HT-29 (cell line): ENCODE measurements around the gene ILRUN. TPM values are rescaled to one million over a fixed set of nuclear protein-coding genes. Genes with fewer than 3 reads are reported as not detected.
"Not testable (repeated sequence)": the region's sequence is repeated elsewhere in the genome, so short reads cannot be mapped to it uniquely, and the experiment has no call there.

Experiments used
- DNase-seq: peaks from one replicate; pipeline ENCODE4 v3.0.0-alpha.2; 2015; ENCODE audit warnings: low spot score
- total RNA-seq: library from RNA; depleted of rRNA; stranded (reverse); fragments of >200 nt; shearing (Covaris generic); gene quantifications from 2 replicates; pipeline ENCODE4 v1.2.3, GENCODE V29; 2014; rRNA removed

ILRUN gene
- 47.7 and 50.7 TPM in 2 replicates for total RNA-seq

- DNase-seq = peak; percentile 96
Observed at GRCh38 chr6:34696739-34697543, at the start of gene ILRUN. Gene ILRUN (minus strand): TSS chr6:34696767. CDS start chr6:34696603, 164 bp downstream.

DNA sequence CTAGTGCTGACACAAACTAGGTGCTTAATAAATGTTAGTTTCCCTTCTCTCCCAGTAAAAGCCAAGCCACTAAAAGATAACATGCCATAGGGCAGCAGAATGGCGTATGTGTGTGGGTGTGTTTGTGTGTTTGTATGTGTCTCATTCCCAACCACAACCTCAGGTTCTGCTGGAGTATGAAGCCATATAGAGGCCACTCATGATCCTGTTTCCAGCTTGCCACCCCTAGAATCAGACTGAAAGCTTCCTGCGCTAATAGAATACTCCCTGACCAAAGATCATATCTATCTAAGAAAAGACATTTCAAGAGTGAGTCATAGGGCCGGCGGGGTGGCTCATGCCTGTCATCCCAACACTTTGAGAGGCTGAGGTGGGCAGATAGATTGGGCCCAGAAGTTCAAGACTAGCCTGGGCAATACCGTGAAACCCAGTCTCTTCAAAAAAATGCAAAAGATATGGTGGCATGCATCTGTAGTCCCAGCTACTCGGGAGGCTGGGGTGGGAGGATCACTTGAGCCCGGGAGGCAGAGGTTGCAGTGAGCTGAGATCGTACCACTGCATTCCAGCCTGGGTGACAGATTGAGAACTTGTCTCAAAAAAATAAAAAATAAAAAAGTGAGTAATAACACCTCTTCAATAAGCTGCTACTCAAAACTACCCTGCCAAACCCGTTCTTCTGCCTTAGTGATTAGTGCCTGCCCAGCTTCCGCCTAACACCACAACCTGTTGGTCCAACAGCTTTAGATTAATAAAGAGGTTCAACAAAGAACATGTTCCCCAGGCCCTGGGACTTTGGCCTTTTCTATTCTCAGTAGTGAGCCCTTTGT, 48.9 kb upstream of the ILRUN start:
- DNase-seq = peak; percentile 98

DNA sequence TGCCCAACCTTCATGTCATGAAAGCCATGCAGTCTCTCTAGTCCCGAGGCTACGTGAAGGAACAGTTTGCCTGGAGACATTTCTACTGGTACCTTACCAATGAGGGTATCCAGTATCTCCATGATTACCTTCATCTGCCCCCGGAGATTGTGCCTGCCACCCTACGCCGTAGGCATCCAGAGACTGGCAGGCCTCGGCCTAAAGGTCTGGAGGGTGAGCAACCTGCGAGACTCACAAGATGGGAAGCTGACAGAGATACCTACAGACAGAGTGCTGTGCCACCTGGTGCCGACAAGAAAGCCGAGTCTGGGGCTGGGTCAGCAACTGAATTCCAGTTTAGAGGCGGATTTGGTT, 47.7 kb upstream of the ILRUN start:
- not testable (repeated sequence) for DNase-seq

DNA sequence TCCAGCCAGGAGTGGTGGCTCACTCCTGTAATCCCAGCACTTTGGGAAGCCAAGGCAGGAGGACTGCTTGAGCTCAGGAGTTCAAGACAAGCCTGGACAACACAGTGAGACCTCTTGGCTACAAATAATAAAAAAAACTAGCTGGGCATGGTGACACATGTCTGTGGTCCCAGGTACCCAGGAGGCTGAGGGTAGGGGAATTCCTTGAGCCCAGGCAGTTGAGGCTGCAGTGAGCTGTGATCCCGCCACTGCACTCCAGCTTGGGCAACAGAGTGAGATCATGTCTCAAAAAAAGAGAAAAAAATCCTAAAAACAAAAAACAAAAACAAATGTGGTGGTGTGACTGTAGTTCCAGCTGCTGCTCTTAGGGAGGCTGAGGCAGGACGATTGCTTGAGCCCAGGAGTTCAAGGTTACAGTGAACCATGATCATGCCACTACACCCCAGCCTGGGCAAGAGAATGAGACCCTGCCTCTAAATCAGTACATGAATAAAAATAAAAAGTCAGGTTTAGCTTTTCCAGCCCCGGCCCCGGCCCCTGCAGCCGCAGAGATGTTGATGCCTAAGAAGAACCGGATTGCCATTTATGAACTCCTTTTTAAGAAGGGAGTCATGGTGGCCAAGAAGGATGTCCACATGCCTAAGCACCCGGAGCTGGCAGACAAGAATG, 47.2 kb upstream of the ILRUN start:
- no peak for DNase-seq

- no peak for DNase-seq
Observed at GRCh38 chr6:34742094-34742493, 45.5 kb upstream of the ILRUN start.

- DNase-seq = no peak
Observed at GRCh38 chr6:34736823-34737222, 40.3 kb upstream of the ILRUN start.

DNA sequence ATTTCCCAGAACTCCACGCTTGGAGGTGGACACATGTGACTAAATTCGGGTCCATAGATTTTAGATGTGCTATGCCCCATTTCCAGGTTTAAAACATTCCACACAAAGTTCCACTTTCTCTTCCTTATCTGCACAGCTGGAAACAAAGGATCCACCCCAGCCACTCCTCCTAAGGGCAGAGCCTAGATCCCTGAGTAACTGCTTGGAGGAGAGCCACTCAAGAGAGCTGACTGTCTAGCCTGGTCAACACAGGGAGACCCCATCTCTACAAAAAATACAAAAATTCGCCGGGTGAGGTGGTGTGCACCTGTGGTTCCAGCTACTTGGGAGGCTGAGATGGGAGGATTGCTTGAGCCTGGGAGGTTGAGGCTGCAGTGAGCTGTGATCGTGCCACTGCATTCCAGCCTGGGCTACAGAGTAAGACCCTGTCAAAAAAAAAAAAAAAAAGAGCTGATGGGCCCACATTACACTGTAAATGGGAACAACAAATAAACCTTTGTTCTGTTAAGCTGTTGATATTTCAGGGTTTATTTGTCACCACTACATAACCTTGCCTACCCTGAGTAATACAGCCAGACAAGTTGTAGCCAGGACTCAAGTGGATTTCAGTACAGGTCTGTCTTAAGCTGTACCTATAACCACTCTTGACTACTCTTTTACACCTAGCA, 35.0 kb upstream of the ILRUN start:
- no peak for DNase-seq

GRCh38 chr6:34729631-34730470, 33.3 kb upstream of the ILRUN start:
- no peak for DNase-seq

DNA sequence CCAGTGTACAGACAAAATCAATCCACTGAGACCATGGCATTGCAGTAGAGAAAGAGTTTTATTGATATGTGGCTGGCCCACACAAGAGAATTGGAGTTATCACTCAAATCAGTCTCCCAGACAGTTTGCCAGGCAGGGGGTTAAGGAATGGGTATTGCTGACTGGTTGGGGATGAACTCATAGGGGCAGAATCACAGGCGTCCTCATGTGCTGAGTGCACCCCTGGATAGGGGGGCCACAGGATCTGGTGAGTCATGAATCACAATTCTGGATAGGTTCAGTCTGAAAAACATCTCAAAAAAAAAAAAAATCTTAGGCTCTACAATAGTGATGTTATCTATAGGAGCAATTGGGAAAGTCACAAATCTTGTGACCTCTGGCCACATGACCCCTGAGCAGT, 29.5 kb upstream of the ILRUN start:
- DNase-seq = no peak

DNA sequence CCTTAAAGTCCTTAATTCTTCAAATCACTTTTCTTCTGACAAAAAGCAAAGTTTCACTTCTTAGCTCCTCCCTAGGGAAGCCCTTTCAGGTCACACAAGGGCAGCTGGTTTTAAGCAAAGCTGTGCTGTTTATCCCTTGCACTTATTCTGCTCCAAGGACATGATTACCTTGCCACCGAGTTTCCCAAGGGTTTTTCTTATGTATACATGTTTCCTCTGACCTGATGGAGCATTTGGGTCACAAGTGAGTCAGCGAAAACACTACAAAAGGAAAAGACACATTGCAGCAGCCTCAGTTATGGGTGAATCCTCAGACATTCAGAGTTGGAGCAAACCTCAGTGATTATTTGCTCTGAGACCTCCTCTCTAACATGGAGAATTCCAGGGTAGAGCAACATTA, 26.6 kb upstream of the ILRUN start:
- no peak for DNase-seq

- DNase-seq = no peak
Observed at GRCh38 chr6:34722451-34722850, 25.9 kb upstream of the ILRUN start.

- DNase-seq = not testable (repeated sequence)
Observed at GRCh38 chr6:34720160-34720559, 23.6 kb upstream of the ILRUN start.

GRCh38 chr6:34719646-34720045, 23.1 kb upstream of the ILRUN start:
- DNase-seq = not testable (repeated sequence)

DNA sequence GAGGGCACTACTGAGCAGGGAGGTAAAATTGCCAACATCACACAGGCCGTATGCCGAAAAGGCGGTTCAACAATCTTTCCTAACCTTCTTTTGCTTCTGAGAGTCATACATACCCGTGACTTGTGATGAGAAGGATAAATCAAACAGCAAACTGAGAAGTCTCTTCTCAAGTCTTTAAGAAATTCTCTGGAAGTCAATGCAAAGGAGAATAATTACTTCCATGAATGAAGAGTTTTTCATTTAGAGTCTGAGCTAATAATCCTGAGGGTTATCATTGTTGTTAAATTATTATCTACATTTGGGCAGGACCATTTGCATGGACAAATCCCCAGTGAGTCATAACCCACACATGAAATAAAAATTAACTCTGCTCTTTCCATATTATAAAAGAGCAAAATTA, 22.4 kb upstream of the ILRUN start:
- no peak for DNase-seq

DNA sequence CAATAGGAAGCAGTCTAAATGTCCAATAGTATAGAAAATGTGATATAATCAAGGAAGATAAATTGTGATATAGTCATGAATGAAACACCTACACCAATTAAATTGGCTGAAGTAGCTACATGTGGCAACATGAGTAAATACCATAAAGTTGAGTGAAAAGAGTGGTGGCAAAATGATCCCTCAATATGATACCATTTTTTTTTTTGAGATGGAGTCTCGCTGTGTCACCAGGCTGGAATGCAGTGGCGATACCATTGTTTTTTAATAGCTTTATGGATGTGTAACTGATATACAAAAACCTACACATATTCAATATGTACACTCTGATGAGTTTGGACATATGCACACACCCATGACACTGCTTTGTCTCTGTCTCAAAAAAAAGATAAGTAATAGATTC, 20.9 kb upstream of the ILRUN start:
- no peak for DNase-seq

DNA sequence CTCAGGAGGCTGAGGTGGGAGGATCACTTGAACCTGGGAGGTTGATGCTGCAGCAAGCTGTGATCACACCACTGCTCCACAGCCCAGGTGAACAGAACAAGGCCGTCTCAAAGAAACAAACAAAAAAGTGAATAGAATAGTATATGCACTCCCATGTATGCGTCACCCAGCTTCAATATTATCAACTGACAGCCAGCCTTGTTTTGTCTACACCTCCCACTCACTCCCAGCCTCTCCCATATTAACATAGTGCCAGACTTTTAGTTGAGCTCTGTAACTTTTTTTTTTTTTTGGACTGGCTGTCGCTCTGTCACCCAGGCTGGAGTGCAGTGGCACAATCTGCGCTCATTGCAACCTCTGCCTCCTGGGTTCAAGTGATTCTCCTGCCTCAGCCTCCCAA, 18.1 kb upstream of the ILRUN start:
- DNase-seq = no peak

DNA sequence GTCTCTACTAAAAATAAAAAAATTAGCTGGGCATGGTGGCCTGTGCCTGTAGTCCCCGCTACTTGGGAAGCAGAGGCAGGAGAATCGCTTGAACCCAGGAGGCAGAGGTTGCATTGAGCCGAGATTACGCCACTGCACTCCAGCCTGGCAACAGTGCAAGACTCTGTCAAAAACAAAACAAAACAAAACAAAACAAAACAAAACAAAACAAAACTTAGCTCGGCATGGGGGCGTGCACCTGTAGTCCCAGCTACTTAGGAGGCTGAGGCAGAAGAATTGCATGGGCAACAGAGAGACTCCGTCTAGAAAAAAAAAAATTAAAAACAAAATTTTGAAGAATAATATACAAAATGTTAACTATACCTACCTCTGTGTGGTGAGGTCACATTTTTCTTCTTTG, 16.3 kb upstream of the ILRUN start:
- DNase-seq = not testable (repeated sequence)

- no peak for DNase-seq
Observed at GRCh38 chr6:34709386-34709785, 12.8 kb upstream of the ILRUN start.

DNA sequence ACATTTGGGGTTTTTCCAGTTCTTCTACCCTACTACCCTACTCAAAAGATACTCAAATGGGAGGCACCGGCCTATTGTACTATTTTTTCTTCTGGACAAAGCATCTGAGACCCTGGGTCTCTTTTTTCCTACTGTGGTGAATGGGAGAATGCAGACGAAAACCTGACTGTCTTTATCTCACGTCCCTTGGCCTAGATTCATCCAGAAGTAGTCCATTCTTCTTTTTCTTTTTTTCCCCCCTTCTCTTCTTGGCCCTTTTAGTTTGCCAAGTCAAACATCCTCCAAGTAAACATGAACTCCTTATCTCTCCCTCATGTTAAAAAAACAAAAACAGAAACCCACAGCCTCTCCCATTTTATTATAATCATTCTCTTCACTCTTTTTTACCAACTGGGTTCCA, 8.7 kb upstream of the ILRUN start:
- no peak for DNase-seq

GRCh38 chr6:34701199-34701598, 4.6 kb upstream of the ILRUN start:
- DNase-seq = no peak
